Adipocyte (in vitro differentiated cells): Measurements from ENCODE around the gene HMCN1.

ENCODE experiments used
- DNase-seq: peaks from one replicate; pipeline ENCODE4 v3.0.0-alpha.2; 2015; ENCODE audit warnings: low read depth
- H3K27me3 ChIP-seq: replicated peaks from 2 replicates; pipeline ENCODE4 v1.7.0; 2013; ENCODE audit warnings: mild to moderate bottlenecking, low read length, moderate library complexity; ENCODE audit not compliant: control insufficient read depth, insufficient read depth
- H3K36me3 ChIP-seq: 2 replicates; pipeline ENCODE4 v1.7.0; 2013; ENCODE audit warnings: low read length, mild to moderate bottlenecking, moderate library complexity; ENCODE audit not compliant: control insufficient read depth, insufficient read depth, severe bottlenecking
- H3K4me1 ChIP-seq: 2 replicates; pipeline ENCODE4 v1.7.0; 2013; ENCODE audit warnings: mild to moderate bottlenecking, low read length, moderate library complexity; ENCODE audit not compliant: control insufficient read depth, insufficient read depth
- H3K4me3 ChIP-seq: 2 replicates; pipeline ENCODE4 v1.7.0; 2013; ENCODE audit warnings: mild to moderate bottlenecking, low read length, moderate library complexity
- H3K9ac ChIP-seq: 2 replicates; pipeline ENCODE4 v1.7.0; 2013; ENCODE audit warnings: mild to moderate bottlenecking, low read length, moderate library complexity
- H3K9me3 ChIP-seq: 2 replicates; pipeline ENCODE4 v1.7.0; 2013; ENCODE audit warnings: mild to moderate bottlenecking, low read length, moderate library complexity; ENCODE audit not compliant: control insufficient read depth

HMCN1 gene

GRCh38 chr1:186220067-186220466 is 485.9 kb downstream of the HMCN1 start:
- Histone ChIP-seq H3K9me3 (no peaks in the 10 kb centered on the region), H3K9ac (no peak overlapping the region), H3K36me3 (no peaks in the 10 kb centered on the region), H3K27me3 (no peaks in the 10 kb centered on the region), H3K4me1 (no peaks in the 10 kb centered on the region), H3K4me3 (no peak overlapping the region)
- no peak for DNase-seq

- H3K27me3 ChIP-seq: no peaks in the 10 kb centered on the region
- no peaks in the 10 kb centered on the region for H3K9me3 ChIP-seq
- no peaks in the 10 kb centered on the region for H3K36me3 ChIP-seq
- H3K9ac ChIP-seq: no peak overlapping the region
- no peaks in the 10 kb centered on the region for H3K4me1 ChIP-seq
- H3K4me3 ChIP-seq: no peak overlapping the region
- DNase-seq: no peak
These were observed 486.7 kb downstream of the HMCN1 start for GRCh38 chr1:186220911-186221310.

GRCh38 chr1:186225096-186225495 is 490.9 kb downstream of the HMCN1 start:
- Histone ChIP-seq H3K9ac (no peak overlapping the region), H3K4me3 (no peak overlapping the region), H3K4me1 (no peaks in the 10 kb centered on the region), H3K27me3 (no peaks in the 10 kb centered on the region), H3K9me3 (no peaks in the 10 kb centered on the region), H3K36me3 (no peaks in the 10 kb centered on the region)
- DNase-seq: peak; percentile 44

GRCh38 chr1:186228749-186229148 is 494.6 kb downstream of the HMCN1 start:
- no peaks in the 10 kb centered on the region for H3K4me1 ChIP-seq
- no peak overlapping the region for H3K4me3 ChIP-seq
- H3K36me3 ChIP-seq: no peaks in the 10 kb centered on the region
- H3K9me3 ChIP-seq: no peaks in the 10 kb centered on the region
- DNase-seq: no peak
- no peak overlapping the region for H3K9ac ChIP-seq
- H3K27me3 ChIP-seq: no peaks in the 10 kb centered on the region

GRCh38 chr1:186231861-186232436 is 497.8 kb downstream of the HMCN1 start:
- no peaks in the 10 kb centered on the region for H3K27me3 ChIP-seq
- no peak for DNase-seq
- no peak overlapping the region for H3K9ac ChIP-seq
- H3K9me3 ChIP-seq: no peaks in the 10 kb centered on the region
- no peaks in the 10 kb centered on the region for H3K36me3 ChIP-seq
- no peak overlapping the region for H3K4me3 ChIP-seq
- H3K4me1 ChIP-seq: peaks cover 22% of the 10 kb centered on the region

GRCh38 chr1:186234976-186235686 is 500.9 kb downstream of the HMCN1 start:
- no peak overlapping the region for H3K9ac ChIP-seq
- H3K27me3 ChIP-seq: no peaks in the 10 kb centered on the region
- no peaks in the 10 kb centered on the region for H3K9me3 ChIP-seq
- no peak for DNase-seq
- H3K4me1 ChIP-seq: peaks cover 37% of the 10 kb centered on the region
- H3K36me3 ChIP-seq: no peaks in the 10 kb centered on the region
- no peak overlapping the region for H3K4me3 ChIP-seq

- DNase-seq: no peak
- peaks cover 37% of the 10 kb centered on the region for H3K4me1 ChIP-seq
- no peaks in the 10 kb centered on the region for H3K9me3 ChIP-seq
- H3K9ac ChIP-seq: no peak overlapping the region
- H3K4me3 ChIP-seq: no peak overlapping the region
- no peaks in the 10 kb centered on the region for H3K27me3 ChIP-seq
- no peaks in the 10 kb centered on the region for H3K36me3 ChIP-seq
These were observed 501.5 kb downstream of the HMCN1 start for GRCh38 chr1:186235696-186236095.

GRCh38 chr1:186236921-186237320 is 502.7 kb downstream of the HMCN1 start:
- no peak overlapping the region for H3K9ac ChIP-seq
- no peaks in the 10 kb centered on the region for H3K36me3 ChIP-seq
- H3K4me1 ChIP-seq: peaks cover 37% of the 10 kb centered on the region
- peak; percentile 69 for DNase-seq
- H3K9me3 ChIP-seq: no peaks in the 10 kb centered on the region
- H3K4me3 ChIP-seq: no peak overlapping the region
- no peaks in the 10 kb centered on the region for H3K27me3 ChIP-seq

- peak; percentile 44 for DNase-seq
- Histone ChIP-seq H3K9me3 (no peaks in the 10 kb centered on the region), H3K36me3 (no peaks in the 10 kb centered on the region), H3K27me3 (no peaks in the 10 kb centered on the region), H3K9ac (no peak overlapping the region), H3K4me1 (peaks cover 36% of the 10 kb centered on the region), H3K4me3 (no peak overlapping the region)
These were observed 505.0 kb downstream of the HMCN1 start for GRCh38 chr1:186239171-186239570.

GRCh38 chr1:186240436-186240835 is 506.2 kb downstream of the HMCN1 start:
- no peak overlapping the region for H3K9ac ChIP-seq
- no peaks in the 10 kb centered on the region for H3K36me3 ChIP-seq
- H3K27me3 ChIP-seq: no peaks in the 10 kb centered on the region
- H3K9me3 ChIP-seq: no peaks in the 10 kb centered on the region
- DNase-seq: no peak
- no peak overlapping the region for H3K4me3 ChIP-seq
- peaks cover 23% of the 10 kb centered on the region for H3K4me1 ChIP-seq
